Measurements from ENCODE around the gene ASZ1. TPM values are rescaled to one million over a fixed set of nuclear protein-coding genes. Genes with fewer than 3 reads are reported as not detected.

Gene ASZ1
- total RNA-seq, 2 experiments from 2014 or later = not detected

- BruUV-seq (replicated peaks) = no TSS peak
- intact Hi-C loops (cut with micrococcal nuclease; ENCODE audit: unreplicated experiment) = no loop called here
- Histone ChIP-seq H3K9me3 (ENCODE audit: low read length) (no peaks in the 10 kb centered on the region), H3K79me2 (ENCODE audit: insufficient read depth, low read depth, low read length) (no peaks in the 10 kb centered on the region), H3K4me1 (ENCODE audit: insufficient read depth, low read length, poor library complexity, severe bottlenecking) (no peaks in the 10 kb centered on the region), H3K4me2 (ENCODE audit: low read length) (no peak overlapping the region), H2AFZ (ENCODE audit: low read length) (no peak overlapping the region), H3K4me3 (ENCODE audit: low read depth, low read length, poor library complexity, severe bottlenecking) (no peak overlapping the region), H3K9me2 (ENCODE audit: insufficient read depth, low read length) (no peaks in the 10 kb centered on the region), H4K20me1 (ENCODE audit: insufficient read depth, low read length) (no peaks in the 10 kb centered on the region), H3K27ac (ENCODE audit: low read depth, low read length, poor library complexity, severe bottlenecking) (no peak overlapping the region), H3K36me3 (ENCODE audit: insufficient read depth, low read length) (no peaks in the 10 kb centered on the region)
- CTCF ChIA-PET (ENCODE audit: unreplicated experiment) = no interaction called here
- DNase-seq (ENCODE audit: low spot score) = no peak
- no peak for TF ChIP-seq EZH2phosphoT487 (IDR thresholded peaks at IDR 0.05; ENCODE audit: borderline replicate concordance, low read depth, low read length)
- no peak for TF ChIP-seq CTCF (conservative IDR thresholded peaks at IDR 0.05; ENCODE audit: low read length)
- POLR2A ChIA-PET = no interaction called here
Observed at GRCh38 chr7:117364339-117365080, 62.8 kb downstream of the ASZ1 start.

- intact Hi-C loops (cut with micrococcal nuclease; ENCODE audit: unreplicated experiment) = no loop called here
- TF ChIP-seq EZH2phosphoT487 (IDR thresholded peaks at IDR 0.05; ENCODE audit: borderline replicate concordance, low read depth, low read length) = no peak
- TF ChIP-seq CTCF (conservative IDR thresholded peaks at IDR 0.05; ENCODE audit: low read length) = no peak
- no peaks in the 10 kb centered on the region for H3K79me2 ChIP-seq (ENCODE audit: insufficient read depth, low read depth, low read length)
- no peak overlapping the region for H3K4me3 ChIP-seq (ENCODE audit: low read depth, low read length, poor library complexity, severe bottlenecking)
- no peaks in the 10 kb centered on the region for H4K20me1 ChIP-seq (ENCODE audit: insufficient read depth, low read length)
- H3K4me1 ChIP-seq (ENCODE audit: insufficient read depth, low read length, poor library complexity, severe bottlenecking) = no peaks in the 10 kb centered on the region
- no peaks in the 10 kb centered on the region for H3K9me3 ChIP-seq (ENCODE audit: low read length)
- no peak overlapping the region for H3K27ac ChIP-seq (ENCODE audit: low read depth, low read length, poor library complexity, severe bottlenecking)
- no peak overlapping the region for H3K4me2 ChIP-seq (ENCODE audit: low read length)
- DNase-seq (ENCODE audit: low spot score) = no peak
- no TSS peak for BruUV-seq (replicated peaks)
- H3K9me2 ChIP-seq (ENCODE audit: insufficient read depth, low read length) = no peaks in the 10 kb centered on the region
- H2AFZ ChIP-seq (ENCODE audit: low read length) = no peak overlapping the region
- ChIA-PET CTCF (ENCODE audit: unreplicated experiment) (no interaction called here), POLR2A (no interaction called here)
- H3K36me3 ChIP-seq (ENCODE audit: insufficient read depth, low read length) = no peaks in the 10 kb centered on the region
Observed at GRCh38 chr7:117362294-117362888, 64.9 kb downstream of the ASZ1 start.

- intact Hi-C loops (cut with micrococcal nuclease; ENCODE audit: unreplicated experiment) = no loop called here
- Histone ChIP-seq H3K36me3 (ENCODE audit: insufficient read depth, low read length) (no peaks in the 10 kb centered on the region), H3K4me1 (ENCODE audit: insufficient read depth, low read length, poor library complexity, severe bottlenecking) (no peaks in the 10 kb centered on the region), H3K9me3 (ENCODE audit: low read length) (no peaks in the 10 kb centered on the region), H4K20me1 (ENCODE audit: insufficient read depth, low read length) (no peaks in the 10 kb centered on the region), H3K79me2 (ENCODE audit: insufficient read depth, low read depth, low read length) (no peaks in the 10 kb centered on the region), H3K27ac (ENCODE audit: low read depth, low read length, poor library complexity, severe bottlenecking) (no peak overlapping the region), H3K9me2 (ENCODE audit: insufficient read depth, low read length) (no peaks in the 10 kb centered on the region), H2AFZ (ENCODE audit: low read length) (no peak overlapping the region), H3K4me2 (ENCODE audit: low read length) (no peak overlapping the region), H3K4me3 (ENCODE audit: low read depth, low read length, poor library complexity, severe bottlenecking) (no peak overlapping the region)
- CTCF ChIA-PET (ENCODE audit: unreplicated experiment) = no interaction called here
- POLR2A ChIA-PET = no interaction called here
- TF ChIP-seq EZH2phosphoT487 (IDR thresholded peaks at IDR 0.05; ENCODE audit: borderline replicate concordance, low read depth, low read length) = no peak
- no peak for TF ChIP-seq CTCF (conservative IDR thresholded peaks at IDR 0.05; ENCODE audit: low read length)
- DNase-seq (ENCODE audit: low spot score) = no peak
- no TSS peak for BruUV-seq (replicated peaks)
Observed at GRCh38 chr7:117350027-117350426, 77.3 kb downstream of the ASZ1 start.

Measured in OCI-LY7 (cell line).